Neuronal stem cell (in vitro differentiated cells): ENCODE results near the gene SETSIP.

ENCODE experiments used
- DNase-seq: peaks from one replicate; pipeline ENCODE4 v3.0.0-alpha.2; 2013; ENCODE audit warnings: low spot score
- H2AFZ ChIP-seq: one replicate; pipeline ENCODE4 v1.6.1; 2013; ENCODE audit warnings: mild to moderate bottlenecking, low read length, inconsistent platforms
- H2AK5ac ChIP-seq: 2 replicates; pipeline ENCODE4 v1.6.1; 2013; ENCODE audit warnings: low read depth, mild to moderate bottlenecking, inconsistent platforms, low read length, moderate library complexity, mixed read lengths
- H2BK120ac ChIP-seq: 2 replicates; pipeline ENCODE4 v1.6.1; 2013; ENCODE audit warnings: low read depth, mild to moderate bottlenecking, inconsistent platforms, low read length, moderate library complexity, mixed read lengths
- H2BK12ac ChIP-seq: one replicate; pipeline ENCODE4 v1.6.1; 2013; ENCODE audit warnings: low read length, inconsistent platforms
- H2BK15ac ChIP-seq: 2 replicates; pipeline ENCODE4 v1.6.1; 2013; ENCODE audit warnings: mild to moderate bottlenecking, low read length, inconsistent platforms, mixed read lengths
- H2BK5ac ChIP-seq: one replicate; pipeline ENCODE4 v1.6.1; 2013; ENCODE audit warnings: inconsistent platforms, mild to moderate bottlenecking, low read length, moderate library complexity
- H3K14ac ChIP-seq: one replicate; pipeline ENCODE4 v1.6.1; 2013; ENCODE audit warnings: low read length, inconsistent platforms
- H3K18ac ChIP-seq: 2 replicates; pipeline ENCODE4 v1.6.1; 2013; ENCODE audit warnings: low read length, inconsistent platforms
- H3K23ac ChIP-seq: 2 replicates; pipeline ENCODE4 v1.6.1; 2013; ENCODE audit warnings: low read depth, mild to moderate bottlenecking, mixed read lengths, low read length, inconsistent platforms; ENCODE audit not compliant: poor library complexity
- H3K27ac ChIP-seq: replicated peaks from 3 replicates; pipeline ENCODE4 v1.5.1; 2013; ENCODE audit warnings: low read length, inconsistent platforms
- H3K27me3 ChIP-seq, 3 experiments: 2 replicates each; pipeline ENCODE4 v1.6.1; 2013; ENCODE audit warnings: low read length in 3 of 3, mild to moderate bottlenecking in 2 of 3, inconsistent platforms in 1 of 3, low read depth in 1 of 3, mixed read lengths in 1 of 3, moderate library complexity in 1 of 3; ENCODE audit not compliant: control insufficient read depth in 3 of 3, insufficient read depth in 3 of 3
- H3K36me3 ChIP-seq, 2 donors: replicated peaks in 1 of 2; 2 replicates each; pipeline ENCODE4 v1.6.1; 2013; ENCODE audit warnings: low read length in 2 of 2; ENCODE audit not compliant: control insufficient read depth in 2 of 2, insufficient read depth in 2 of 2
- H3K4ac ChIP-seq: 2 replicates; pipeline ENCODE4 v1.6.1; 2013; ENCODE audit warnings: inconsistent platforms, mild to moderate bottlenecking, low read length, moderate library complexity
- H3K4me1 ChIP-seq, 2 donors: 1 replicate in 1 of 2; 2 replicates in 1 of 2; pipeline ENCODE4 v1.6.1; 2013; ENCODE audit warnings: low read length in 2 of 2, low read depth in 1 of 2; ENCODE audit not compliant: control insufficient read depth in 2 of 2, insufficient read depth in 1 of 2
- H3K4me2 ChIP-seq: one replicate; pipeline ENCODE4 v1.6.1; 2013; ENCODE audit warnings: mild to moderate bottlenecking, low read length, inconsistent platforms; ENCODE audit not compliant: insufficient read depth, poor library complexity, severe bottlenecking
- H3K4me3 ChIP-seq, 2 donors: 2 replicates each; pipeline ENCODE4 v1.5.1; 2013; ENCODE audit warnings: low read length in 2 of 2, mild to moderate bottlenecking in 2 of 2, inconsistent platforms in 1 of 2, moderate library complexity in 1 of 2
- H3K79me1 ChIP-seq: one replicate; pipeline ENCODE4 v1.6.1; 2013; ENCODE audit warnings: low read depth, mild to moderate bottlenecking, inconsistent platforms, low read length, moderate library complexity
- H3K9ac ChIP-seq: one replicate; pipeline ENCODE4 v1.6.1; 2013; ENCODE audit warnings: mild to moderate bottlenecking, low read depth, low read length, inconsistent platforms; ENCODE audit not compliant: poor library complexity
- H3K9me3 ChIP-seq, 2 donors: replicated peaks in 1 of 2; 2 replicates each; pipeline versions ENCODE3 to v1.6.1; 2013; ENCODE audit warnings: low read length in 2 of 2, mild to moderate bottlenecking in 2 of 2, inconsistent platforms in 1 of 2, low read depth in 1 of 2, mixed read lengths in 1 of 2, moderate library complexity in 1 of 2; ENCODE audit not compliant: control insufficient read depth in 2 of 2, insufficient read depth in 1 of 2
- H4K8ac ChIP-seq: one replicate; pipeline ENCODE4 v1.6.1; 2013; ENCODE audit warnings: low read depth, mild to moderate bottlenecking, inconsistent platforms, low read length, moderate library complexity
- H4K91ac ChIP-seq: one replicate; pipeline ENCODE4 v1.6.1; 2013; ENCODE audit warnings: low read length, low read depth, mild to moderate bottlenecking, inconsistent platforms; ENCODE audit not compliant: poor library complexity
- WGBS, 2 donors: extraction: QIAGEN DNeasy Blood & Tissue Kit; methylation state at CpG; one replicate each; pipeline ENCODE4 v1.1.7; 2013; ENCODE audit warnings: missing lambda C conversion rate in 2 of 2, mixed read lengths in 1 of 2; ENCODE audit not compliant: insufficient read length in 2 of 2, insufficient replicate concordance in 1 of 2; ENCODE audit errors: extremely low coverage in 2 of 2; 5-methylcytosine and 5-hydroxymethylcytosine counted together

Gene SETSIP

GRCh38 chr1:92094595-92094994, 19.4 kb upstream of the SETSIP start:
- Histone ChIP-seq H4K91ac (no peak overlapping the region), H3K9me3 (no peaks in the 10 kb centered on the region), H3K4me1 (no peaks in the 10 kb centered on the region), H2BK12ac (no peak overlapping the region), H3K23ac (no peak overlapping the region), H3K79me1 (no peaks in the 10 kb centered on the region), H3K14ac (no peak overlapping the region), H3K36me3 (no peaks in the 10 kb centered on the region), H3K9ac (no peak overlapping the region), H4K8ac (no peak overlapping the region), H2AK5ac (no peak overlapping the region), H3K27me3 (no peaks in the 10 kb centered on the region), H3K18ac (no peak overlapping the region), H3K4me2 (no peak overlapping the region), H2BK5ac (no peak overlapping the region), H3K4ac (no peak overlapping the region), H2BK15ac (no peak overlapping the region), H3K4me3 (no peak overlapping the region), H2BK120ac (no peak overlapping the region), H3K27ac (no peak overlapping the region), H2AFZ (no peak overlapping the region)
- WGBS, 2 donors = no CpG with 5 or more reads among the region's 1 CpG
- no peak for DNase-seq

GRCh38 chr1:92094090-92094489, 18.9 kb upstream of the SETSIP start:
- Histone ChIP-seq H3K27ac (no peak overlapping the region), H3K36me3 (no peaks in the 10 kb centered on the region)
- no CpG with 5 or more reads among the region's 2 CpGs for WGBS, 2 donors

GRCh38 chr1:92091625-92092024, 16.4 kb upstream of the SETSIP start:
- Histone ChIP-seq H3K4me1 (no peaks in the 10 kb centered on the region), H3K27ac (no peak overlapping the region), H3K27me3 (no peaks in the 10 kb centered on the region), H3K9ac (no peak overlapping the region), H3K18ac (no peak overlapping the region), H3K4ac (no peak overlapping the region), H2BK120ac (no peak overlapping the region), H3K23ac (no peak overlapping the region), H3K14ac (no peak overlapping the region), H4K91ac (no peak overlapping the region), H3K9me3 (peaks cover 1 to 4% of the 10 kb centered on the region in 2 donors), H4K8ac (no peak overlapping the region), H2AK5ac (no peak overlapping the region), H2BK15ac (no peak overlapping the region), H2BK12ac (no peak overlapping the region), H2AFZ (no peak overlapping the region), H3K4me2 (no peak overlapping the region), H3K36me3 (no peaks in the 10 kb centered on the region), H3K79me1 (no peaks in the 10 kb centered on the region), H3K4me3 (no peak overlapping the region), H2BK5ac (no peak overlapping the region)
- no CpG with 5 or more reads among the region's 5 CpGs for WGBS, 2 donors
- no peak for DNase-seq

More at GRCh38 chr1:92094090-92094489, 18.9 kb upstream of the SETSIP start:
- Histone ChIP-seq H2BK120ac (no peak overlapping the region), H3K4me1 (no peaks in the 10 kb centered on the region), H3K9ac (no peak overlapping the region), H3K18ac (no peak overlapping the region), H2BK15ac (no peak overlapping the region), H3K4ac (no peak overlapping the region), H2BK12ac (no peak overlapping the region), H4K91ac (no peak overlapping the region), H3K14ac (no peak overlapping the region), H3K4me2 (no peak overlapping the region), H2AFZ (no peak overlapping the region), H3K4me3 (no peak overlapping the region), H3K79me1 (no peaks in the 10 kb centered on the region), H4K8ac (no peak overlapping the region), H3K23ac (no peak overlapping the region), H3K9me3 (no peaks in the 10 kb centered on the region), H2BK5ac (no peak overlapping the region), H2AK5ac (no peak overlapping the region), H3K27me3 (no peaks in the 10 kb centered on the region)
- no peak for DNase-seq

GRCh38 chr1:92087542-92087941, 12.3 kb upstream of the SETSIP start:
- Histone ChIP-seq H2AK5ac (no peak overlapping the region), H2AFZ (no peak overlapping the region), H2BK5ac (no peak overlapping the region), H2BK120ac (no peak overlapping the region), H3K27ac (no peak overlapping the region), H3K9me3 (peaks cover 9 to 20% of the 10 kb centered on the region in 2 donors), H3K4ac (no peak overlapping the region), H3K14ac (no peak overlapping the region), H3K18ac (no peak overlapping the region), H4K91ac (no peak overlapping the region), H3K4me2 (no peak overlapping the region), H2BK12ac (no peak overlapping the region), H3K4me3 (no peak overlapping the region), H3K9ac (no peak overlapping the region), H3K79me1 (no peaks in the 10 kb centered on the region), H3K27me3 (no peaks in the 10 kb centered on the region), H3K4me1 (no peaks in the 10 kb centered on the region), H3K36me3 (no peaks in the 10 kb centered on the region), H3K23ac (no peak overlapping the region), H2BK15ac (no peak overlapping the region), H4K8ac (no peak overlapping the region)
- DNase-seq = no peak
- no CpG with 5 or more reads among the region's 1 CpG for WGBS, 2 donors
